Motor neuron (in vitro differentiated cells): ENCODE results near the gene BBS7. TPM values are rescaled to one million over a fixed set of nuclear protein-coding genes. Genes with fewer than 3 reads are reported as not detected.
A peak's percentile ranks its signal among the peaks of the same experiment; 100 is the strongest.

ENCODE experiments used
- ATAC-seq, 8 experiments: fragments of 200-7000 bp; cut with Tn5 transposase; replicated peaks in 6 of 8; 2 replicates each; pipeline ENCODE4 v1.8.0; 2021; ENCODE audit warnings: mild to moderate bottlenecking in 8 of 8, moderate library complexity in 8 of 8
- H3K27ac ChIP-seq, 2 donors: fragments of 250-450 bp; sonication (Bioruptor Pico); 2 replicates each; pipeline ENCODE4 v1.9.0; 2021; ENCODE audit warnings: antibody characterized with exemption in 2 of 2, mild to moderate bottlenecking in 2 of 2, moderate library complexity in 1 of 2
- H3K4me1 ChIP-seq, 2 donors: fragments of 250-450 bp; sonication (Bioruptor Pico); replicated peaks in 1 of 2; 2 replicates each; pipeline ENCODE4 v1.6.1; 2021; ENCODE audit warnings: antibody characterized with exemption in 2 of 2, mild to moderate bottlenecking in 2 of 2, moderate library complexity in 1 of 2
- H3K4me3 ChIP-seq, 5 donors: fragments of 250-450 bp; sonication (Bioruptor Pico); 2 replicates each; pipeline ENCODE4 v1.9.0; 2021; ENCODE audit warnings: antibody characterized with exemption in 5 of 5, mild to moderate bottlenecking in 5 of 5, moderate library complexity in 4 of 5
- WGBS, 10 experiments: fragments of 450-650 bp; shearing (Covaris generic); methylation state at CpG; one replicate each; pipeline ENCODE4 v1.0.0; 2022; 5-methylcytosine and 5-hydroxymethylcytosine counted together
- in situ Hi-C, 9 experiments: fragments of 400-800 bp; cut with MboI; loops; one replicate each; pipeline ENCODE4 v1.15.0; 2021; ENCODE audit warnings: low sequenced_read_pairs in 9 of 9, low pct_unique_long_range_greater_than_20kb in 2 of 9; ENCODE audit not compliant: unreplicated experiment in 9 of 9
- total RNA-seq, 8 experiments: library from RNA; unstranded; fragments of 300-600 nt; gene quantifications; 2 replicates each; pipeline versions ENCODE4 v1.2.3 to v1.2.4, GENCODE V29; 2022

The BBS7 gene
- 10 to 100 TPM; 19.7 to 37.4 (median 28.5) TPM for total RNA-seq

GRCh38 chr4:121869841-121870822 lies at the start of gene BBS7:
Gene BBS7 (minus strand): TSS chr4:121870474. CDS start chr4:121870313, 161 bp downstream.
- 0 to 4% (median 0%) methylated on average over 3 to 26 of the region's 58 CpGs; no CpG with 5 or more reads in 1 of the 10 experiments for WGBS, 10 experiments
- peak within 1 kb of the TSS; percentile 83 to 84 for H3K27ac ChIP-seq
- ATAC-seq: peak; percentile 90 to 97 (median 94)
- peaks cover 0 to 7% of the 10 kb centered on the region in 2 donors for H3K4me1 ChIP-seq
- peak within 1 kb of the TSS; percentile 55 to 77 (median 62) for H3K4me3 ChIP-seq
- in situ Hi-C loops: no loop called here

- WGBS, 10 experiments: 40 to 100% (median 88%) methylated on average over 1 to 2 of the region's 2 CpGs; no CpG with 5 or more reads in 2 of the 10 experiments
- peak in 1 of 8 experiments; percentile 40 for ATAC-seq
- in situ Hi-C loops: loop anchor here in 2 of 9 experiments (25.0 kb wide), 2 partner anchors 624 to 674 kb away; no protein-coding TSS in a partner anchor
- Histone ChIP-seq H3K27ac (no peak overlapping the region), H3K4me1 (no peaks in the 10 kb centered on the region), H3K4me3 (no peak overlapping the region)
Observed at GRCh38 chr4:121913667-121914066, 43.4 kb upstream of the BBS7 start.

- in situ Hi-C loops: loop anchor here in 2 of 9 experiments (25.0 kb wide), 2 partner anchors 629 to 679 kb away; no protein-coding TSS in a partner anchor
- WGBS, 10 experiments: 15 to 100% (median 83%) methylated on average over 1 of the region's 1 CpG; no CpG with 5 or more reads in 1 of the 10 experiments
- no peak for ATAC-seq
- Histone ChIP-seq H3K4me3 (no peak overlapping the region), H3K27ac (no peak overlapping the region), H3K4me1 (no peaks in the 10 kb centered on the region)
Observed at GRCh38 chr4:121908346-121908745, 38.1 kb upstream of the BBS7 start.

GRCh38 chr4:121900132-121900983 lies 30.1 kb upstream of the BBS7 start:
- Histone ChIP-seq H3K4me3 (no peak overlapping the region), H3K27ac (no peak overlapping the region), H3K4me1 (no peaks in the 10 kb centered on the region)
- 0 to 69% (median 49%) methylated on average over 1 to 4 of the region's 4 CpGs; no CpG with 5 or more reads in 1 of the 10 experiments for WGBS, 10 experiments
- peak in 6 of 8 experiments; percentile 50 to 81 (median 72) for ATAC-seq
- in situ Hi-C loops: loop anchor here in 2 of 9 experiments (25.0 kb wide), 2 partner anchors 637 to 687 kb away; no protein-coding TSS in a partner anchor

- in situ Hi-C loops: no loop called here
- peak in 1 of 8 experiments; percentile 28 for ATAC-seq
- WGBS, 10 experiments: 29 to 100% (median 72%) methylated on average over 1 to 6 of the region's 6 CpGs; no CpG with 5 or more reads in 2 of the 10 experiments
- H3K4me1 ChIP-seq: no peaks in the 10 kb centered on the region
- H3K4me3 ChIP-seq: no peak overlapping the region
- H3K27ac ChIP-seq: no peak overlapping the region
Observed at GRCh38 chr4:121898150-121898549, 27.9 kb upstream of the BBS7 start.

GRCh38 chr4:121888134-121888533 lies 17.9 kb upstream of the BBS7 start:
- WGBS, 10 experiments: 80 to 100% (median 100%) methylated on average over 1 of the region's 1 CpG; no CpG with 5 or more reads in 3 of the 10 experiments
- no peak for ATAC-seq
- no peak overlapping the region for H3K4me3 ChIP-seq
- in situ Hi-C loops: no loop called here
- H3K4me1 ChIP-seq: no peaks in the 10 kb centered on the region
- H3K27ac ChIP-seq: no peak overlapping the region

- WGBS, 10 experiments: 68 to 100% (median 100%) methylated on average over 1 to 2 of the region's 2 CpGs; no CpG with 5 or more reads in 3 of the 10 experiments
- H3K4me3 ChIP-seq: no peak overlapping the region
- no peak for ATAC-seq
- no peaks in the 10 kb centered on the region for H3K4me1 ChIP-seq
- in situ Hi-C loops: no loop called here
- H3K27ac ChIP-seq: no peak overlapping the region
Observed at GRCh38 chr4:121885115-121885514, 14.8 kb upstream of the BBS7 start.

- no peak overlapping the region for H3K27ac ChIP-seq
- no peak overlapping the region for H3K4me3 ChIP-seq
- 40 to 100% (median 80%) methylated on average over 1 to 3 of the region's 3 CpGs for WGBS, 10 experiments
- no peaks in the 10 kb centered on the region for H3K4me1 ChIP-seq
- in situ Hi-C loops: no loop called here
- no peak for ATAC-seq
Observed at GRCh38 chr4:121881158-121881557, 10.9 kb upstream of the BBS7 start.

GRCh38 chr4:121879135-121879534 lies 8.9 kb upstream of the BBS7 start:
- no peak overlapping the region for H3K4me3 ChIP-seq
- no peak overlapping the region for H3K27ac ChIP-seq
- in situ Hi-C loops: no loop called here
- ATAC-seq: no peak
- no peaks in the 10 kb centered on the region for H3K4me1 ChIP-seq

GRCh38 chr4:121877041-121877773 lies 6.9 kb upstream of the BBS7 start:
- WGBS, 10 experiments: 14 to 62% (median 29%) methylated on average over 1 to 4 of the region's 4 CpGs; no CpG with 5 or more reads in 1 of the 10 experiments
- no peak for ATAC-seq
- Histone ChIP-seq H3K27ac (no peak overlapping the region), H3K4me3 (no peak overlapping the region), H3K4me1 (no peaks in the 10 kb centered on the region)
- in situ Hi-C loops: no loop called here

- ATAC-seq: no peak
Observed at GRCh38 chr4:121876070-121876469, 5.8 kb upstream of the BBS7 start.

GRCh38 chr4:121875652-121876051 lies 5.4 kb upstream of the BBS7 start:
- H3K4me3 ChIP-seq: no peak overlapping the region
- 0 to 100% (median 50%) methylated on average over 1 to 2 of the region's 2 CpGs; no CpG with 5 or more reads in 1 of the 10 experiments for WGBS, 10 experiments
- in situ Hi-C loops: no loop called here
- no peak for ATAC-seq
- no peak overlapping the region for H3K27ac ChIP-seq
- no peaks in the 10 kb centered on the region for H3K4me1 ChIP-seq

More at GRCh38 chr4:121876070-121876469, 5.8 kb upstream of the BBS7 start:
- 54 to 100% (median 87%) methylated on average over 1 to 6 of the region's 6 CpGs; no CpG with 5 or more reads in 2 of the 10 experiments for WGBS, 10 experiments
- Histone ChIP-seq H3K4me1 (no peaks in the 10 kb centered on the region), H3K27ac (no peak overlapping the region), H3K4me3 (no peak overlapping the region)
- in situ Hi-C loops: no loop called here
